Neural progenitor cell (in vitro differentiated cells): ENCODE results near the gene MAD1L1. TPM values are rescaled to one million over a fixed set of nuclear protein-coding genes. Genes with fewer than 3 reads are reported as not detected.
A peak's percentile ranks its signal among the peaks of the same experiment; 100 is the strongest.

Experiments
- DNase-seq: peaks from one replicate; pipeline ENCODE4 v3.0.0-alpha.2; 2016; ENCODE audit warnings: low spot score
- H2AFZ ChIP-seq: fragments of 200-600 bp; sonication (generic); replicated peaks from 2 replicates; pipeline ENCODE4 v1.6.1; 2016; ENCODE audit warnings: antibody characterized with exemption
- H3F3A ChIP-seq: fragments of 200-600 bp; sonication (generic); 2 replicates; pipeline ENCODE4 v1.6.1; 2016; ENCODE audit warnings: antibody characterized with exemption, low read depth
- H3K27ac ChIP-seq: fragments of 200-600 bp; sonication (generic); 2 replicates; pipeline ENCODE4 v1.5.1; 2016; ENCODE audit warnings: mild to moderate bottlenecking
- H3K27me3 ChIP-seq: fragments of 200-600 bp; sonication (generic); 2 replicates; pipeline ENCODE4 v1.6.1; 2016; ENCODE audit warnings: mild to moderate bottlenecking, moderate library complexity
- H3K36me3 ChIP-seq: fragments of 200-600 bp; sonication (generic); 2 replicates; pipeline ENCODE4 v1.5.1; 2016
- H3K4me1 ChIP-seq: fragments of 200-600 bp; sonication (generic); 2 replicates; pipeline ENCODE4 v1.6.1; 2016; ENCODE audit warnings: mixed run types
- H3K4me2 ChIP-seq: fragments of 200-600 bp; sonication (generic); 2 replicates; pipeline ENCODE4 v1.6.1; 2016
- H3K4me3 ChIP-seq: fragments of 200-600 bp; sonication (generic); 2 replicates; pipeline ENCODE4 v1.5.1; 2016
- H3K79me2 ChIP-seq: fragments of 200-600 bp; sonication (generic); 2 replicates; pipeline ENCODE4 v1.6.1; 2016; ENCODE audit warnings: low read depth
- H3K9ac ChIP-seq: fragments of 200-600 bp; sonication (generic); 2 replicates; pipeline ENCODE4 v1.6.1; 2016
- H3K9me3 ChIP-seq: fragments of 200-600 bp; sonication (generic); 2 replicates; pipeline ENCODE4 v1.5.1; 2016; ENCODE audit warnings: low read depth
- H4K20me1 ChIP-seq: fragments of 200-600 bp; sonication (generic); 2 replicates; pipeline ENCODE4 v1.6.1; 2016; ENCODE audit warnings: low read depth
- H3K27ac Mint-ChIP-seq: 3 replicates; pipeline ENCODE4 v1.8.0; 2021; ENCODE audit warnings: mixed read lengths
- H3K27me3 Mint-ChIP-seq: 2 replicates; pipeline ENCODE4 v1.8.0; 2022; ENCODE audit warnings: low read depth, mild to moderate bottlenecking, inconsistent platforms, moderate library complexity, mixed read lengths; ENCODE audit not compliant: insufficient read depth
- H3K36me3 Mint-ChIP-seq: 3 replicates; pipeline ENCODE4 v1.8.0; 2021; ENCODE audit warnings: mixed read lengths
- H3K4me1 Mint-ChIP-seq: 3 replicates; pipeline ENCODE4 v1.8.0; 2021; ENCODE audit warnings: mixed read lengths
- H3K4me3 Mint-ChIP-seq: 3 replicates; pipeline ENCODE4 v1.8.0; 2021; ENCODE audit warnings: mild to moderate bottlenecking, moderate library complexity, mixed read lengths
- H3K9me3 Mint-ChIP-seq: 3 replicates; pipeline ENCODE4 v1.8.0; 2020; ENCODE audit warnings: mixed read lengths
- CTCF ChIP-seq: fragments of 200-600 bp; sonication (generic); IDR thresholded peaks from 2 replicates; pipeline ENCODE4 v1.5.1; 2017; ENCODE audit warnings: antibody characterized with exemption, mild to moderate bottlenecking
- EZH2 ChIP-seq: fragments of 200-600 bp; sonication (generic); IDR thresholded peaks from 2 replicates; pipeline ENCODE4 v1.6.1; 2017; ENCODE audit warnings: antibody characterized with exemption, mild to moderate bottlenecking, moderate library complexity
- EZH2phosphoT487 ChIP-seq: fragments of 200-600 bp; sonication (generic); IDR thresholded peaks from 2 replicates; pipeline ENCODE4 v1.6.1; 2017; ENCODE audit warnings: antibody characterized with exemption
- total RNA-seq: library from RNA; depleted of rRNA; stranded (reverse); fragments of >200 nt; gene quantifications from 2 replicates; pipeline ENCODE4 v1.2.3, GENCODE V29; 2015; ENCODE audit warnings: low replicate concordance

Gene MAD1L1
- total RNA-seq, 1 donor from 2014 or later = 23.7 TPM

- no peak overlapping the region for H3K4me3 Mint-ChIP-seq
These were observed 156.9 kb downstream of the MAD1L1 start for GRCh38 chr7:2075811-2076210.

GRCh38 chr7:2074691-2075090, 158.1 kb downstream of the MAD1L1 start:
- no peak overlapping the region for H2AFZ ChIP-seq
- Mint-ChIP-seq H3K4me1 (peaks cover 55% of the 10 kb centered on the region), H3K27ac (no peak overlapping the region)

More at GRCh38 chr7:2075811-2076210, 156.9 kb downstream of the MAD1L1 start:
- Histone ChIP-seq H3F3A (peaks cover 12% of the 10 kb centered on the region), H3K4me1 (peaks cover 32% of the 10 kb centered on the region), H3K4me2 (no peak overlapping the region), H3K27ac (no peak overlapping the region), H3K27me3 (no peaks in the 10 kb centered on the region), H2AFZ (no peak overlapping the region), H3K79me2 (peaks cover 4% of the 10 kb centered on the region), H3K36me3 (no peaks in the 10 kb centered on the region), H3K4me3 (no peak overlapping the region), H3K9me3 (no peaks in the 10 kb centered on the region), H4K20me1 (peaks cover 24% of the 10 kb centered on the region), H3K9ac (no peak overlapping the region)
- H3K36me3 Mint-ChIP-seq = peaks cover 9% of the 10 kb centered on the region
- DNase-seq = no peak
- H3K9me3 Mint-ChIP-seq = no peaks in the 10 kb centered on the region
- TF ChIP-seq EZH2phosphoT487 = no peak
- TF ChIP-seq CTCF = no peak
- no peak for TF ChIP-seq EZH2
- peak overlapping the region; percentile 91 for H3K27ac Mint-ChIP-seq
- H3K27me3 Mint-ChIP-seq = peaks cover 5% of the 10 kb centered on the region
- H3K4me1 Mint-ChIP-seq = peaks cover 53% of the 10 kb centered on the region

GRCh38 chr7:2072798-2073197, 159.9 kb downstream of the MAD1L1 start:
- TF ChIP-seq EZH2phosphoT487 (no peak), CTCF (no peak)
- no peaks in the 10 kb centered on the region for H3K9me3 ChIP-seq
- peaks cover 14% of the 10 kb centered on the region for H3F3A ChIP-seq
- Mint-ChIP-seq H3K36me3 (peaks cover 9% of the 10 kb centered on the region), H3K4me1 (peaks cover 63% of the 10 kb centered on the region), H3K27me3 (peaks cover 12% of the 10 kb centered on the region), H3K9me3 (no peaks in the 10 kb centered on the region), H3K27ac (no peak overlapping the region), H3K4me3 (no peak overlapping the region)
- no peaks in the 10 kb centered on the region for H3K36me3 ChIP-seq
- H3K9ac ChIP-seq = no peak overlapping the region
- no peak overlapping the region for H3K4me3 ChIP-seq
- no peak overlapping the region for H3K27ac ChIP-seq
- H3K27me3 ChIP-seq = no peaks in the 10 kb centered on the region
- H4K20me1 ChIP-seq = no peaks in the 10 kb centered on the region
- no peak overlapping the region for H2AFZ ChIP-seq
- H3K79me2 ChIP-seq = no peaks in the 10 kb centered on the region
- no peak overlapping the region for H3K4me2 ChIP-seq
- peaks cover 36% of the 10 kb centered on the region for H3K4me1 ChIP-seq
- no peak for DNase-seq

More at GRCh38 chr7:2074691-2075090, 158.1 kb downstream of the MAD1L1 start:
- Histone ChIP-seq H3K36me3 (no peaks in the 10 kb centered on the region), H3K9ac (no peak overlapping the region), H3K9me3 (no peaks in the 10 kb centered on the region), H3K79me2 (peaks cover 4% of the 10 kb centered on the region), H3K4me1 (peaks cover 32% of the 10 kb centered on the region), H3F3A (peaks cover 11% of the 10 kb centered on the region), H3K27me3 (no peaks in the 10 kb centered on the region), H3K27ac (no peak overlapping the region), H3K4me3 (no peak overlapping the region), H3K4me2 (no peak overlapping the region), H4K20me1 (peaks cover 17% of the 10 kb centered on the region)
- Mint-ChIP-seq H3K27me3 (peaks cover 8% of the 10 kb centered on the region), H3K9me3 (no peaks in the 10 kb centered on the region), H3K4me3 (no peak overlapping the region), H3K36me3 (peaks cover 9% of the 10 kb centered on the region)
- no peak for TF ChIP-seq EZH2
- no peak for TF ChIP-seq EZH2phosphoT487
- TF ChIP-seq CTCF = no peak
- no peak for DNase-seq
